Stimulated activated CD4-positive, alpha-beta T cell treated with anti-CD3 and anti-CD28 coated beads, Interleukin-1b, Interleukin-23, amount 100 ng/mL, for 48 hours (primary cell): Measurements from ENCODE around the gene XRCC6.

Experiments
- DNase-seq: peaks from one replicate; pipeline ENCODE4 v3.0.0-alpha.2; 2020

Gene XRCC6

GRCh38 chr22:41688365-41689211, 67.5 kb downstream of the XRCC6 start, which contains the start of gene SNU13:
SNU13 (minus strand) TSS chr22:41688867; CDS start chr22:41688796, 71 bp downstream.
- peak; percentile 94 for DNase-seq

- no peak for DNase-seq
Observed at GRCh38 chr22:41690476-41690875, 69.4 kb downstream of the XRCC6 start.

DNA sequence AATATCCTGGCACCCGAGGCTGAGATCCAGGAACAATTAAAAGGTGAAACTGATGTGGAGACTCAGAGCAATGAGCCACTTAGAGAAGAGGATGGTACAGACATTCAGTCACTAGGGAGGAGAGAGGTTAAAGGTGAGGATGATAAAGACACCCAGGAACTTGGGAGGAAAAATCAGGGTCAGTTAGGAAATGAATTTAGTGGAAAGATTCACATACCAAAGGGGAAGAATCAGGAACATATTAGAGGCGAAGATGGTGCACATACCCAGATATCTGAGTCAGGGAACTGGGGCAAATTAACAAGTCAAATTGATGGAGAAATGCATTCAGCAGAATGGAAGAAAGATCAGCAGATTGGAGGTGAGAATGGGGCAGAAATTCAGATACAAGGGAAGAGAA, 74.1 kb downstream of the XRCC6 start:
- no peak for DNase-seq

- no peak for DNase-seq
Observed at GRCh38 chr22:41696703-41697102, 75.6 kb downstream of the XRCC6 start.

GRCh38 chr22:41697126-41697775, 76.2 kb downstream of the XRCC6 start:
- peak; percentile 88 for DNase-seq

GRCh38 chr22:41699264-41700107, 78.4 kb downstream of the XRCC6 start, which contains the start of gene MEI1:
MEI1 (plus strand) TSS chr22:41699503; CDS start chr22:41699539, 36 bp downstream.
- DNase-seq: peak; percentile 94

DNA sequence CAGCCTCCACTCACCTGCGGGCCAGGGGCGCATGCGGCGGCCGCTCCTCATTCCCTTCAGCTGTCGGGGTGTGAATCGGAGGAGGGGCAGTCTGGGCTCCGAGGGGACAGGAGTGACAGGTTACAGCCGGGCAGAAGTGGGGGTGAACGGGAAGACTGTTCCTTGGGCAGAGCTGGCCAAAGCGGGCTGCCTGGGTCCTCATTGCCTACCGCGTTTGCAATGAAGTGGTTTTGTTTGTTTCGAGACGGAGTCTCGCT, 78.9 kb downstream of the XRCC6 start:
- DNase-seq: no peak

- DNase-seq: no peak
Observed at GRCh38 chr22:41702763-41703162, 81.7 kb downstream of the XRCC6 start.

DNA sequence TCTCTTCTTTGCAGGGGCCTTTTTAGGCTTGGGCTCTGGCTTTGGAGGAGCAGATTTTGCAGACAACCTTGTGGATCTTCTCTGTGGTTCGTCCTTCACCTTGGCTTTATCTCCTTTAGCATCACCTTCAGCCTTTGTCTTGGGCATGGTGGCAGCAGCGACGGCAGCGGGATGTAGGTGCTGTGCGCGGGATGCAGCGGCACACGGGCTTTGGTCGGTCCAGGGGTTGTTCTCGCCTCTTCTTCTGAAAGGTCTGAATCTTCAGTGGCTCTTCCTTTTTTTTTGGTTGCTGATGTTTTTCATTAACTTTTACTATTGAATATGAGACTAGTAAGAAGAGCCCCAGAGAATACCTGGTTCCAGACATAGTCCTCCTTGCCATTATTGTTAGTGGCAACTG, 88.2 kb downstream of the XRCC6 start:
- DNase-seq: no peak

DNA sequence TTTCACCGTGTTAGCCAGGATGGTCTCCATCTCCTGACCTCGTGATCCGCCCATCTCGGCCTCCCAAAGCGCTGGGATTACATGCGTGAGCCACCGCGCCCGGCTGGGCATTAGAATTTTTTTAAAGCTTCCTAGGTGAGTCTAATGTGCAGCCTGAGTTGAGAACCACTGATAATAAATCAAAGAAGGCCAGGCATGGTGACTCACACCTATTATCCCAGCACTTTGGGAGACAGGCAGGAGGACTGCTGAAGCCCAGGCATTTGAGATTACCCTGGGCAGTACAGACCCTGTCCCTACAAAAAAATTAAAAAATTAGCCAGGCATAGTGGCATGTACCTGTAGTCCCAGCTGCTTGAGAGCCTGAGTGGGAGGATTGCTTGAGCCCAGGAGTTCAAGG, 91.9 kb downstream of the XRCC6 start:
- DNase-seq: no peak
